Measurements from ENCODE around the gene SMIM20. TPM values are rescaled to one million over a fixed set of nuclear protein-coding genes. Genes with fewer than 3 reads are reported as not detected.

The SMIM20 gene
- polyA plus RNA-seq, 1 donor from 2014 or later, result 19.1 TPM

- Histone ChIP-seq H3K4me2 (ENCODE audit: low read length) (no peak overlapping the region), H3K27me3 (ENCODE audit: insufficient read depth, low read depth, low read length) (no peaks in the 10 kb centered on the region), H3K27ac (ENCODE audit: low read length) (no peak overlapping the region), H4K20me1 (ENCODE audit: insufficient read depth) (no peaks in the 10 kb centered on the region), H3K79me2 (replicated peaks; ENCODE audit: insufficient read depth, low read length) (no peaks in the 10 kb centered on the region), H3F3A (ENCODE audit: insufficient read depth, low read length, poor library complexity, severe bottlenecking) (no peaks in the 10 kb centered on the region), H3K36me3 (ENCODE audit: insufficient read depth, low read length) (no peaks in the 10 kb centered on the region), H3K9ac (ENCODE audit: low read length) (no peak overlapping the region), H3K9me3 (ENCODE audit: low read length) (no peaks in the 10 kb centered on the region), H3K4me3 (ENCODE audit: low read length) (no peak overlapping the region), H3K9me2 (ENCODE audit: insufficient read depth, low read length) (no peaks in the 10 kb centered on the region), H2AFZ (ENCODE audit: low read depth, low read length) (no peak overlapping the region)
- TF ChIP-seq MXI1 (conservative IDR thresholded peaks at IDR 0.05; ENCODE audit: poor library complexity, severe bottlenecking), result no peak
- TF ChIP-seq SMC3 (conservative IDR thresholded peaks at IDR 0.05; ENCODE audit: poor library complexity), result no peak
- no peak for TF ChIP-seq RAD21 (conservative IDR thresholded peaks at IDR 0.05)
- TF ChIP-seq REST (IDR thresholded peaks at IDR 0.05; ENCODE audit: borderline replicate concordance), result no peak
- no peak for TF ChIP-seq CTCF (IDR thresholded peaks at IDR 0.05; ENCODE audit: poor library complexity, severe bottlenecking)
Measured at GRCh38 chr4:25915353-25915705, 1.3 kb downstream of the SMIM20 start.

- Histone ChIP-seq H3K9ac (ENCODE audit: low read length) (no peak overlapping the region), H3K9me3 (ENCODE audit: low read length) (no peaks in the 10 kb centered on the region), H3K36me3 (ENCODE audit: insufficient read depth, low read length) (no peaks in the 10 kb centered on the region), H3K79me2 (replicated peaks; ENCODE audit: insufficient read depth, low read length) (no peaks in the 10 kb centered on the region), H4K20me1 (ENCODE audit: insufficient read depth) (no peaks in the 10 kb centered on the region), H3K4me3 (ENCODE audit: low read length) (no peak overlapping the region), H3K27ac (ENCODE audit: low read length) (no peak overlapping the region), H2AFZ (ENCODE audit: low read depth, low read length) (no peak overlapping the region), H3F3A (ENCODE audit: insufficient read depth, low read length, poor library complexity, severe bottlenecking) (no peaks in the 10 kb centered on the region), H3K27me3 (ENCODE audit: insufficient read depth, low read depth, low read length) (no peaks in the 10 kb centered on the region), H3K4me2 (ENCODE audit: low read length) (no peak overlapping the region), H3K9me2 (ENCODE audit: insufficient read depth, low read length) (no peaks in the 10 kb centered on the region)
- TF ChIP-seq CTCF (IDR thresholded peaks at IDR 0.05; ENCODE audit: poor library complexity, severe bottlenecking), result no peak
- TF ChIP-seq POLR2AphosphoS5 (IDR thresholded peaks at IDR 0.05), result no peak
- no peak for TF ChIP-seq RAD21 (conservative IDR thresholded peaks at IDR 0.05)
- no peak for TF ChIP-seq EZH2 (IDR thresholded peaks at IDR 0.05; ENCODE audit: borderline replicate concordance, insufficient read depth, low read length, poor library complexity, severe bottlenecking)
Measured at GRCh38 chr4:25916870-25917269, 2.9 kb downstream of the SMIM20 start.
